GM18907 (cell line): Measurements from ENCODE around the gene SPRR1A.
"Not testable (repeated sequence)": the region's sequence is repeated elsewhere in the genome, so short reads cannot be mapped to it uniquely, and the experiment has no call there.

Experiments
- ATAC-seq: cut with Tn5 transposase; IDR thresholded peaks from one replicate; pipeline ENCODE4 v1.9.1; 2021; ENCODE audit warnings: mild to moderate bottlenecking, moderate library complexity; ENCODE audit not compliant: unreplicated experiment

Gene SPRR1A

DNA sequence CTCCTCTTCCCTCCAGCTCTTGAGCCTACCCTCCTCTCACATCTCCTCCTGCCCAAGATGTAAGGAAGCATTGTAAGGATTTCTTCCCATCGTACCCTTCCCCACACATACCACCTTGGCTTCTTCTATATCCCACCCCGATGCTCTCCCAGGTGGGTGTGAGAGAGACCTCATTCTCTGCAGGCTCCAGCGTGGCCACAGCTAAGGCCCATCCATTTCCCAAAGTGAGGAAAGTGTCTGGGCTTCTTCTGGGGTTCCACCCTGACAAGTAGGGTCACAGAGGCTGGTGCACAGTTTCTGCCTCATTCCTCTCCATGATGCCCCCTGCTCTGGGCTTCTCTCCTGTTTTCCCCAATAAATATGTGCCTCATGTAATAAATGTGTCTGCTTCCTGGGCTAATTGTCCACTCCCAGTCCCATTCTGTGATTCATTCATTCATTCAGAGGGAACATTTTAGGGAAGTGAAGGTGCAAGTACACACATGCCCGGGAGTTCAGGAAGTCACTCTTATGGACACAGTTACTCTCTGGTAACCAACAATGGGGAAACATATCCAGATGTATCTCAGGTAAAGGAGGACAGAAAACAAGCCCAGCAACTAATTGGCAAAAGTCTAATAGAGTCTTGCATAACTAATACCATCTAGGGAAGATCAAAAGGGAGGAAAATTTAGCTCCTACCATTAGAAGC lies 11.5 kb upstream of the SPRR1A start:
- no peak for ATAC-seq

DNA sequence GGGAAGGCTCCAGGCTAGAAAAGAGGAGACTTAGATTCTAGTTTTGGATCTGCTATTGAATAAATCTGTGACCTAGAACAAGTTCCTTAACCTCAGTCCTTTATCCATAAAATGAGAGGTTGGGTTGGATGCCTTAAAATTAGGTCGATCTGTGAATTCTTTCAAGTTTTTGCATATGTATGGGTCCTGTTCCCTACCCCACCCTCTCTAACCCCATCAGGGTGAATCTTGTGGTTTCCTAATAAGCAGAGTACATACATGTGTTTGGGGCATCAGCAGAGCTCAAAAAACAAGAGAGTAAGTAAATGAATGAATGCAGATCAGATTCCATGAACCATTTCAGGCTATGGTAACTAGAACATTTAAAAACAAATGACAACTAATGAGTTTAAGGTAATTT lies 7.2 kb upstream of the SPRR1A start:
- no peak for ATAC-seq

DNA sequence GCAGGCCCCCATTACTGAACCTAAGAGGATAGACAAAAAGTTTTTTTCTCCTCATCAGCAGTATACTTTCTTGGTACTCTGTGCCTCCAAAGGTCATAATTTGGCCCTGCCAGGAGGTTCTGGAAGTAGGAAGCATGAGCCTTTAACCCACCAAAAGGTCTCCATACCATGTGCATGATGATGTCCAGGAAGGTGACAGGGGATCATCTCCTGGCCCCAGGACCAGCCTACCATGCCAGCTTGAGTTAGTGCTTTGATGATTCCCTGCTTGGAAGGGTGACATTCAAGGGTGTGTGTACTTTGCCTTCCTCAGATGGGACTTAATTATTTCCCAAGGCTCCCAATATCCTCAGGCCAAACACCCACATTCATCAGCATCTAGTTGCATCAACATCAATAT lies 6.3 kb upstream of the SPRR1A start:
- ATAC-seq = no peak

DNA sequence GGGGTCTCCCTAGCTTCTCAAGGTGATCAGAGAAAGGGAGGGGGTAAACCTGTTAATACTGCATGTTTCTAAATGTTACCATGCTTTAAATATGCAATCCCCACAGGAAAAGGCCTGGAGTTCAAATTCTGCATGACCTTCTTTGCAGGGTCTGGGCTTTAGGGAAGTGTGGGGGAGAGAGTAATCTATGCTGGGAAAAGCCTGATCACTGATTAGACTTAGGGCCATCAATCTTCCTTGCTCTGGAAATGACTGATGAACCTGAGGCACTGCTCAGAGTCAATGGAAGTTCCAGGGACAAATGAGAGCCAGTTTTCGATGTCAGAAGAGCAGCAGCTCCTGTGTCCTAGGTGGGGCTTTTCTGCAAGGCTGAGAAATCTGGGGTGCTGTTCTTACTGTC lies 3.2 kb upstream of the SPRR1A start:
- ATAC-seq = no peak

DNA sequence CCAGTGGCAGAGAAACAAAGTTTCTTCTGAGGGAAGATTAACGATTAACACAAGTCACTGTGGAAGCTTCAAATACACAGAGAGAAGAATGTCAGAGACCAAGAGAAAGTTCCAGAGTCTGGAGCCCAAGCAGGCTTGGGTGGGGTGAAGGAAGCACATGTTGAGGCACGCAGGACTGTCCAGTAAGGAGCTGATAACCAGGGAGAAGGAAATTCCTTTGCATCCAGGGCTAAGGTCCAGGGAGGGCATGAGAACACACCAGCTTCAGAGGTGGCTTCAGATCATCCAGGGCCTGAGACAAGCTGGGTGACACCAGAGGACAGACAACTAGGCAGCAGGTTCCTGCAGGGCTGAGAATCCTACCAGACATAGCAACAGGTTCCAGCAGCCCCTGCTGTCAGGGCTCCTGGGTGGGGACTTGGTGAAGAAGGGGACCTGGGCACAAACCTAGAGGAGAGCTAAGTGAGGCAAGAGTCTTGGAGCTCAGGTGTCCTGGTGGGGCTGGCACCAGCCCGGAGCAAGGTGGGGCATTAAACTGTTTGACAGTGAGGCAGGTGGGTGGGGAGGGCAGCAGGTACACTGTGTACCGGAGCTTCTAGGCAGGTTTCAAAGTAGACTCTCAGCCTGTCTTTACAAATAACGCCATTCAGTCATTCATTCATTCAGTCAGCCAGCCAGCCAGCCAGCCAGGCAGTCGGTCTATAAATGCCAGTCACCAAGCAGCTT lies 2.6 kb upstream of the SPRR1A start:
- ATAC-seq = no peak

DNA sequence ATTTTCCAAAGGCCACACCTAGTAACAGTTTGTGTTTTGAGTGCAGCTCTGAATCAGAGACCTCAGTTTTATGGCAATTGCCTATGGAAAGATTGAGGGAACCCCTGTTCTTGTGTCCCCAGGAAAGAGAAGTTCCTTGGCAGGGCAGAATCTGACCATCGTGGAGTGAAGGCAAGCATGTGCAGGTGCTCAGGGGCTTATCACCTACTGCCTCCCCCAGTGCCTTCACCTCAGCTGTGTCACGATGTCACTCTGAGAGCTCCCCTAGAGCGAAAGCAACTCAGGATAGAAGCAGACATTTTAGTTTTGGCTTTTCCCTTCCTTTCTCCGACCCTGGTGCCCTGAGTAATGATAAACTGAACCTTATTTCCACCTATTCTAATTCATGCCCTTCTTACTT lies 1.8 kb upstream of the SPRR1A start:
- ATAC-seq = no peak

DNA sequence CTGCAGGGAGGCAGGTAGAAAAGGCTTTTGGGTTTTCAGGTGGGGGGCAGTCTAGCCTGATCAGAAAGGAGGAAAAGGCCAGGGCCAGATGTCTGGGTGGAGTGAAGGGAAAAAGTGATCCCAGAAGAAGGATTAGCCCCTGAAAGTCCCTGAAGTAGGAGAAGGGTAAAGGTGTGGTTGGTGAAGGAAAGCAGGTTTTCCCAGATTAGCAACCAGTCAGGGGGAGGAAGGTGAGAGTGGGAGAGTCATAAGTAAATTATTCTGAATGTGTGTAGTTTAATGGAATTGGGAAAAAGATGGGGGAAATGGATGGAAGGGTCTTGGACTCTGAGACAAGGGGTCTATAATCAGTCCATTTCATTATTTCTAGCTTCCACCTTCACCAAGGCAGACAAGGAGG lies 647 bp upstream of the SPRR1A start:
- no peak for ATAC-seq

DNA sequence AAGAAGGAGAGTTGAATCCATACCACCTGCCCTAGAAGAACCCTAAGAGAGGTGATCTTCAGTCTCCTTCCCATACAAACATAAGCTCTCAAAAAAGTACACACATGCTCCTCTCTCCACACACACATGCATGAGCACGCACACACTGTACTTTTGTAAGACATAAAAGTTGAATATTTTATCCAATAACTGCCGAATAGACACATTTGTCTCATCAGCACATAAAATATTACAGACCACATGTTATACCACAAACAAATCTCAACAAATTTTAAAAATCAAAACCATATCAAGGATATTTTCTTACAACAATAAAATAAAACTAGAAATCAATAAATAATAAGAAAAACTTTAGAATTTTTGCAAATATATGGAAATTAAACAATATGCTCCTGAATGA lies 2.7 kb downstream of the SPRR1A start:
- no peak for ATAC-seq

DNA sequence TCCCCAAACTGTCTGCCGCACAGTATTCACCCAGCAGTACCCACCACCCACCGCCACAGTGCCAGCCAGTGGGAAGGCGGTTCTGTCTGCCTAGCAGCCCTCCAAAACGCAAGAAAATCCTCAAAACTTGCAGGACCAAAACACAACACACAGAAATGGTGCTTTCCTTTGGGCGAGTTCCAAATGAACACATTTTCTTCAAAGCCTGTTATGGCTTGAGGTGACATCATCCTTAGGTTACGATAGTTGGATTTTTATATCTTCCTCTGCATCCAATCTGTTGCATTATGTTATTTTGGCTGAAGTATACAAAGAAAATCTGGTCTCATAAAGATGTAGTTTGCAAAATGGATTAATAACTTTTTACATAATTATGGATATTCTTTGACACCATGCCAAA lies 9.3 kb downstream of the SPRR1A start:
- no peak for ATAC-seq

DNA sequence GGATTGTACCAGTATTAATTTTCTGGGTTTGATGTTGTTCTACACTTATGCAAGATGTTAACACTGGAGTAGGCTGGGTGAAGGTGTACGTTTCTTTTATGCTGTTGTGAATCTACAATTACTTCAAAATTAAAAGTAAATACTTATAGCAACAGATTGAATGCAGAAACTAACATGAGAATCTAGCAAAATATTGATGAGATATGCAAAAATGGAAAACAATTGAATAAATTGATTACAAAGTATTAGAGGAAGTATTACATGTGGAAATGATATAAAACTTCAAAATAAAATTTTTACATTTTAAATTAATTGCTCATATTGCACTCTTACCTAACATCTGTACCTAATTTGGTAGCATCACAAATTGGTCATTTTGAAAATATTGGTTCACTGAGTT lies 12.0 kb downstream of the SPRR1A start:
- no peak for ATAC-seq

DNA sequence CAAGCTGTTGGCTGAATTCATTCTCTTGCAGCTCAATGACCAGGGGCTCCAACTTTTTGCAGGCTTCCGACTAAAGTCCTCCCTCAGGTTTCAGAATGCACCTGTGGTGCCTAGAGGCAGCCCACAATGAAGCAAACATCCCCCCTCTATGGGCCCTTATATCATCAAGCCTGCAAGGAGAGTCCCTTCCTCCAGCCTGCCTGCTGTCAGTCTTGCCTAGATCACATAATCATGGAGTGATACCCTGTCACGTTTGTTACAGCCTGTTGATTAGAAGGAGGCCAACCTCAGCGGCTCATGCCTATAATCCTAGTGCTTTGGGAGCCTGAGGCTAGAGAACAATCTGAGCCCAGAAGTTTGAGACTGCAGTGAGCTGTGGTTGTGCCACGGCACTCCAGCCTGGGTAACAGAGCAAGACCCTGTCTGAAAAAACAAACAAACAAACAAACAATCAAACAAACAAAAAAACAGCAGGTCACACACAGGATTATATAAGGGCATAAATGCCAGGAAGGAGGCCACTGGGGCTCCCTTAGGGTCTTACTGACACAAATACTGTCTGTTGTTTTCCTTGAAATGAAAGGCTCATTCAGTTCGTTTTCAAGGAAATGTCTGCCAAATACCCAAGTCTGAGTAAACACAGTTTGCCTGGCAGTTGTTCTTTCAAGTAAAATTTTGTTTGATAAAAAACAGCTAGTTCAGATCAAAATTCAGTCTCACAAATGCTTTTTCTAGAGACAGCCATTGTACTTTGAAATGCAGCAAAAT lies 12.9 kb downstream of the SPRR1A start:
- no peak for ATAC-seq

DNA sequence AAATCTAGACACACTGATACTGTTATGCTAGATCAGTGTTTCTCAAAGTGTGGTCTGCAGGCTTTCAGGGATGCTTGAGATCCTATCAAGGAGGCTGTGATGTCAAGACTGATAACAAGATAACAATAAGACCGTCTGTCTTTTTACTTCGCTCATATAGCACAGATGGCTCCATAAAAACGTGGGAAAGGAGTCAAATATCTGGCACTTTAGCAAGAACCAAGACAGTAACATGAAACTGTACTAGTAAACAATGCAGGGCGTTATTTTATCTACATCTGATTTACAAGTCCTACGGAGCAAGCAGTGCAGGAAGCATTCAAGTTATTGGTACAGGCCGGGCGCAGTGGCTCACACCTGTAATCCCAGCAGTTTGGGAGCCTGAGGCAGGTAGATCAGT lies 14.0 kb downstream of the SPRR1A start:
- ATAC-seq = no peak

DNA sequence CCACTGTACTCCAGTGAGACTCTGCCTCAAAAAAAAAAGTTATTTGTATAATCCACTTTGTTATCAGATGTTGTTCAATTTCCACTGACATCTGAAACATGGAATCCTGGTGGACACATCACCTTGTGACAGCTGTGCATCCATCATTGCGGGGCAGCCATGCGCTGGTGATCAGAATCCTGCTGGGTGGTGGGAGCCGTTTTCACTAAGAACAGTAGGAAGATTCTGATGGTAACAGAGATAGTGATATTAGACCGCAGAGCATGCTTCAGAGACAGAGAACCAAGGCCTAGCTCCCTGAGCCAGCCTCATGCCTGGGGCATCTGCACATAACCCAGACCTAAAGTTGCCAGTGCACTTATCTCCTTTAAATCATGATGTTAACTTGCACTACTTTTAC lies 14.6 kb downstream of the SPRR1A start:
- ATAC-seq = no peak

DNA sequence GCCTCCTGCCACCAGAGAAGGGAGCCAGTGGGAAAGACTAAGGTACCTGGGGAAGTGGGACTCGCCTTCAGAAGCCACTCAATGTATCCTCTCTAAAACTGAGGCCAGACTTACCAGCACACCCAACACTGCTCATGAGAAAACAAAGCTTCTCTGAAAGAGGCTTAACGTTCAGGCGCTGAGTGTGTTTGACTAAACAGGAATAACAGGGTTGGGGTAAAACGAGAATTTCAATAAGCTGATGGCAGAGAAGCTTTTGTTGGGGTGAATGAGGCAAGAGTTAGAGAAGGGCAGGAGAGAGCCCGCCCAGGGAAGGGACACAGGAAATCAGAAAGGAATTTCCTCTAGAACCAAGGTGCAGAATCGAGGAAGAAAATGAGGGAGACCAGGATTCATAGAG lies 15.9 kb downstream of the SPRR1A start:
- ATAC-seq = no peak

DNA sequence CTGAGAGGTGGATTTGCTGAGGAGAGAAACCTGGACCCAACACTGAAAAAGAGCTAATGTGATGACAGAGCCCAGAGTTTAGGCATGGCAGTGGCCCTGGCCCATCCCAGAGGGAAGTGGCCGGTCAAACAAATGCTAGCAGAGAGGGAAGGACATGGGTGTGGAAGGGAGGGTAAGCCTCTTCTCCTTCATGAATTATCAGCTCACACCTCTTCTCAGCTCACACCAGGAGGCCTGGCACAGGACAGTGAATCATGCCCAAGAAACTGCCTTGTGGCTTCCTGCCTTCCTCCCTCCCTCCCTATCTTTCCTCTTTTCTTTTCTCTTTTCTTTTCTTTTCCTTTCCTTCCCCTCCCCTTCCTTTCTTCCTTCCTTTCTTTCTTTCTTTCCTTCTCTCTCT lies 16.4 kb downstream of the SPRR1A start:
- no peak for ATAC-seq

DNA sequence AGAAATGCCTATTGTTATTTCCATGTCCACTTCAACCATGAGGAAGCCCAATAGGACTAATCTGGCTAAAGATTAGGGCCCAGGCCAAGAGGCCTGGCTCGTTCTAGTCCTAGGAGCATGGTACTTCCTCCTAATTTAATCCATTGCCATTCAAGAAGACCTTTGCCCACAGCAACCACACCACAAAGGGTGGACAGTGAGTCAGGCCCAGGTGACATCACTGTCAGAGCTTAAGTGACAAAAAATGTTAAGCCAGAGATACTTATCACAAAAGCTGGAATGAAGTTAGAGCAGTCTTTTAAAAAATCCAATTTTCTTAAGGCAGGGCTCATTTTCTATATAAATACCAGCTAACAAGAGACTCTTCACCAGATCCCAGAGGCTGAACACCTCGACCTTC lies 17.5 kb downstream of the SPRR1A start, which contains the start of gene SPRR3:
SPRR3 (plus strand) TSS at position 368 of the 400 bp plus-strand sequence. CDS start 1,272 bp downstream, outside the sequence.
- no peak for ATAC-seq

DNA sequence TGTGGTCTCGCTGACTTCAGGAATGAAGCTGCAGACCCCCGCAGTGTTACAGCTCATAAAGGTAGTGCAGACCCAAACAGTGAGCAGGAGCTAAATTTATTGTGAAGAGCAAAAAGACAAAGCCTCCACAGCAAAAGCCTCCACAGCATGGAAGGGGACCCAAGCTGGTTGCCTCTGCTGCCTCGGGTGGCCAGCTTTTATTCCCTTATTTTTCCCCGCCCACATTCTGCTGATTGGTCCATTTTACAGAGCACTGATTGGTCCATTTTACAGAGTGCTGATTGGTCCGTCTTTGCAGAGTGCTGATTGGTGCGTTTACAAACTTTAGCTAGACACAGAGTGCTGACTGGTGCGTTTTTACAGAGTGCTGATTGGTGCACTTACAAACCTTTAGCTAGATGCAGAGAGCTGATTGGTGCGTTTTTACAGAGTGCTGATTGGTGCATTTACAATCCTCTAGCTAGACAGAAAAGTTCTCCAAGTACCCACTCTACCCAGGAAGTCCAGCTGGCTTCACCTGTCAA lies 27.4 kb downstream of the SPRR1A start:
- ATAC-seq = not testable (repeated sequence)

DNA sequence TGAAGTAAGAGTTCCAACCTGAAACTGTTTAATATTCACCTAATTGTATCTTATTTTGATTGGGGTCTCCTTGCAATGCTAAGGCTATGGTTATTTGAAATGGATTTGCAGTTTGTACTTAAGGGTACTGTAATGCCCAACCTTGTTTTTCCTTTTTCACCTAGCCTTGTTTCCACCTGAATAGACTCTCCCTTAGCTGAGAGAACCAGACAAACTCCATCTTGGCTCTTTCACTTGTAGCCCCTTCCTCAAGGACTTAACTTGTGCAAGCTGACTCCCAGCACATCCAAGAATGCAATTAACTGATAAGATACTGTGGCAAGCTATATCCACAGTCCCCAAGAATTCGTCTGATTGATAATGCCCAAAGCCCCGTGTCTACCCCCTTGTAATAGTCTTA lies 37.9 kb downstream of the SPRR1A start:
- not testable (repeated sequence) for ATAC-seq

DNA sequence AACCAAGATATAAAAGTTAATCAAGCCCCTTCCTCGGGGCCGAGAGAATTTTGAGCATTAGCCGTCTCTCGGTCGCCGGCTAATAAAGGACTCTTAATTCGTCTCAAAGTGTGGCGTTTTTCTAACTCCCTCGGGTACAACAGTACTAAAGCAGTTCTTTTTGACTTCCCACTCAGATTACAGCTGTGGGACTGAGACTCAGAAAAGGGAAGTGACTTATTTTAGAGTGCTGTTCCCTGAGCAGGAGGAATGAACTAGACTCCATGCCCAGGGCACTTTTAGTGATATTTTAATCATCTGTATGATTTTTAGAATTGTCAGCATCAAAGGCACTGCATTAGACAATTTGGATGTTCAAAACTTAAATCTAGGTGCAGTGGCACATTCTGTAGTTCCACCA lies 38.5 kb downstream of the SPRR1A start:
- not testable (repeated sequence) for ATAC-seq

DNA sequence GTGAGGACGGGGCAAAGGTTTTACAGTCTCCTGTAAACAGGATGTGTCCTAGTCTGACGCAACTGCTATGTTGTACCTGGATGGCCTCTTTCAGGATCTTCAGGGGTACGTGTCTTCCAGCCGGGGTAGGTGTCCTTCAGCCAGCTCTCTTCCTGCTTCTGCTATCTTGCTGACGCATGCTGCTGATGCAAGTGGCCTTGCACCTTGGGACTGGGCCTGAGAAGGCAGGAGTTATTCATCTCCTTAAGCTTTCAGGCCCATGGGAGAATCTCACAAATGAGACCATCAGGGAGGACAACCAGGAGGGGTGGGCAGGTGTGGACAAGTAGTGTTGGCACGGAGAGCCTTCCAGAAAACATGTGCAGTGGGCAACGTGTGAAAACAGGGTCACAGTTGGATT lies 39.2 kb downstream of the SPRR1A start:
- no peak for ATAC-seq

DNA sequence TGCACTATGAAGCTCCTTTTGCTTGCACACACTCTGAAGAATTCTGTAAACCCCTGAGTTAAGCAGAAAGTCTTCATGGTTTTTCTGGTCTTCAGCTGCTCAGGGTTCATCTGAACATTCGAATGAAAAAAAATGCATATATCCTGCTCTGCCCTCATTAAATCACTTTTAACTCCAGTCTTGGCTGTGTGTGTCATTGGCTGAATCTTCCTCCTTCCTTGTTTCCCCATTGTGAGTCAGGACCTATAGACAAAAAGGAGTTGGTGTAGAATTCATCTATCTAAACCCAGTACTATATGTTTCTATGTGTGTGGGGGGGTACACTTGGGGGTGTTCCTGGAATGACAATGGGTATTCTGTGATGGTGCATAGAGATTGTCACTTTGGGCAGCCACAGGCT lies 40.5 kb downstream of the SPRR1A start:
- no peak for ATAC-seq

DNA sequence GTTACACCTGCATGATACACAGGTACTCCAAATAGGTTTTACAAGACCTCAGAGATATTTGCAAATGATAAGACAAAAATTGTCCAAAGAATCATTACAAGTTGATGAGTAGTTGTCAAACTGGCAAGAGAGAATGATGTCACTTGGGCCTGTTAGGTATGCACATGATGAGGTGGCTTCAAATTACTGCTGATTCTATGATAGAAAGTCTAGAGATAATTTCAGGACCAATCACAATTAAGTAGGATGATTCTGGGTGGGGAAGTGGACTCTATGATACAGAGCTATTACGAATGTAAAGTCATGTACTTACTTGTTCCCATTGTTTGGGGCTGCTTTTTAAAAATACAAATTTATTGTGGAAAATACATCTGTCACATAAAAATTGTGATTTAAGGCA lies 41.9 kb downstream of the SPRR1A start:
- no peak for ATAC-seq
